Left lung (tissue), 10 donors: ENCODE data around the gene FBXL17. TPM values are rescaled to one million over a fixed set of nuclear protein-coding genes. Genes with fewer than 3 reads are reported as not detected.

Experiments used
- ATAC-seq: fragments of 200-7000 bp; cut with Tn5 transposase; one replicate; pipeline ENCODE4 v1.9.1; 2020; ENCODE audit warnings: moderate library complexity
- DNase-seq, 4 donors: peaks; one replicate each; pipeline ENCODE4 v3.0.0-alpha.2; 2013 to 2020
- H3K27ac ChIP-seq, 2 donors: fragments of 200-600 bp; sonication (generic) in 1 of 2; one replicate each; pipeline versions ENCODE4 v1.5.0 to v1.8.0; 2020 to 2021
- H3K27me3 ChIP-seq, 2 donors: fragments of 200-600 bp; sonication (generic) in 1 of 2; one replicate each; pipeline versions ENCODE4 v1.5.0 to v1.8.0; 2020 to 2021
- H3K36me3 ChIP-seq, 2 donors: fragments of 200-600 bp; sonication (generic) in 1 of 2; one replicate each; pipeline versions ENCODE4 v1.5.0 to v1.8.0; 2020 to 2021
- H3K4me1 ChIP-seq, 2 donors: fragments of 200-600 bp; one replicate each; pipeline ENCODE4 v1.8.0; 2021
- H3K4me3 ChIP-seq, 2 donors: fragments of 200-600 bp; sonication (generic) in 1 of 2; one replicate each; pipeline versions ENCODE4 v1.5.0 to v1.8.0; 2020 to 2021; ENCODE audit warnings: mild to moderate bottlenecking in 1 of 2
- H3K9me3 ChIP-seq, 2 donors: fragments of 200-600 bp; sonication (generic) in 1 of 2; one replicate each; pipeline versions ENCODE4 v1.5.0 to v1.8.0; 2020 to 2021
- intact Hi-C, 2 donors: fragments of 100-400 bp; cut with DNase I; formaldehyde crosslinking; loops; one replicate each; pipeline versions ENCODE4 v1.11.2 to v1.14.2; 2022
- polyA plus RNA-seq, 6 donors: library from polyadenylated mRNA; unstranded; fragments of 120-200 nt; gene quantifications; one replicate each; pipeline ENCODE4 v1.2.1, GENCODE V29; 2013; ENCODE audit not compliant: insufficient read length in 6 of 6
- total RNA-seq, 2 donors: library from RNA; stranded (reverse); fragmentation: NEBNext Ultra II Directional; extraction: Animal tissue kit (Norgen Biotek cat#: 25700); gene quantifications; one replicate each; pipeline ENCODE4 v1.2.1, GENCODE V29; 2021
- TF ChIP-seq, protein P1 (sequence below), 2 donors: fragments of 200-600 bp; sonication (generic) in 1 of 2; IDR thresholded peaks; one replicate each; pipeline versions ENCODE4 v1.5.0 to v1.8.0; 2021; ENCODE audit warnings: antibody characterized with exemption in 2 of 2
- donor health status: DM: no; HTN: yes; CAD: no.
- donor health status: DM: no; HTN: no; CAD: no.

Gene FBXL17
- total and polyA plus RNA-seq, 8 donors = 11.8 to 23.8 (median 19.8) TPM

DNA sequence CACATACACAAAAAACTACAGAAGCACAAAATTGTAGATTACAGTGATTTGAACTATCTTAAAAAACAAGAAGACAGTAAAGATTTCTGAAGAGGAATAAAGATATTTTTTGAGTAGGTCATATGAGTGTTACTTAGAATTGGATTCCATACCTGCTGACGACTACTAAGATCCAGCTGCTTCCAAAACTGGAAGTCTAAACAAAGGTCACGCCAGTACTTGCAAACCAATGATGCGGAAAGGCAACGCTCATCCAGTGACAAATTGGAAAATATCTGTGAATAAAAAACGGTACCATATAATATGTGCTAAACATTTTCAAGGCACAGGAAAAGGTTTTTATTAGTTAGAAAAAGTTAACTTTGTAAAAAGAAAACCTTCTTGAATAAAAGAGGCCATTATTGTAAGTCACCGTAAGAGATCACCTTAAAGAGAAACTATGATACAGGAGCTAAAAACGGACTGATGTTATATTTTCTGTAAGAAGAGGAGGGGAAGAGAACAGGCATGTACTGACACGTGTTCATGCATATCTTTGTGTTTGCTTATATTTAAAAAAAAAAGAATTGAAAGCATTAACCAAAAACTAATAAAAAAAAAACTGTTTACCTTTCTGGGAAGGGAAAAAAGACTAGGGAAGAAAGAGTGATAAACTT, 14.1 kb downstream of the FBXL17 start:
- Histone ChIP-seq H3K4me3 (no peak overlapping the region), H3K4me1 (no peaks in the 10 kb centered on the region), H3K9me3 (peaks cover 0 to 6% of the 10 kb centered on the region in 2 donors), H3K36me3 (peaks cover 0 to 21% of the 10 kb centered on the region in 2 donors), H3K27me3 (no peaks in the 10 kb centered on the region), H3K27ac (no peak overlapping the region)
- intact Hi-C loops = no loop called here
- TF ChIP-seq, protein P1, sequence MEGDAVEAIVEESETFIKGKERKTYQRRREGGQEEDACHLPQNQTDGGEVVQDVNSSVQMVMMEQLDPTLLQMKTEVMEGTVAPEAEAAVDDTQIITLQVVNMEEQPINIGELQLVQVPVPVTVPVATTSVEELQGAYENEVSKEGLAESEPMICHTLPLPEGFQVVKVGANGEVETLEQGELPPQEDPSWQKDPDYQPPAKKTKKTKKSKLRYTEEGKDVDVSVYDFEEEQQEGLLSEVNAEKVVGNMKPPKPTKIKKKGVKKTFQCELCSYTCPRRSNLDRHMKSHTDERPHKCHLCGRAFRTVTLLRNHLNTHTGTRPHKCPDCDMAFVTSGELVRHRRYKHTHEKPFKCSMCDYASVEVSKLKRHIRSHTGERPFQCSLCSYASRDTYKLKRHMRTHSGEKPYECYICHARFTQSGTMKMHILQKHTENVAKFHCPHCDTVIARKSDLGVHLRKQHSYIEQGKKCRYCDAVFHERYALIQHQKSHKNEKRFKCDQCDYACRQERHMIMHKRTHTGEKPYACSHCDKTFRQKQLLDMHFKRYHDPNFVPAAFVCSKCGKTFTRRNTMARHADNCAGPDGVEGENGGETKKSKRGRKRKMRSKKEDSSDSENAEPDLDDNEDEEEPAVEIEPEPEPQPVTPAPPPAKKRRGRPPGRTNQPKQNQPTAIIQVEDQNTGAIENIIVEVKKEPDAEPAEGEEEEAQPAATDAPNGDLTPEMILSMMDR (IDR thresholded peaks at IDR 0.05) = no peak
- DNase-seq (no peak), ATAC-seq (no peak)

DNA sequence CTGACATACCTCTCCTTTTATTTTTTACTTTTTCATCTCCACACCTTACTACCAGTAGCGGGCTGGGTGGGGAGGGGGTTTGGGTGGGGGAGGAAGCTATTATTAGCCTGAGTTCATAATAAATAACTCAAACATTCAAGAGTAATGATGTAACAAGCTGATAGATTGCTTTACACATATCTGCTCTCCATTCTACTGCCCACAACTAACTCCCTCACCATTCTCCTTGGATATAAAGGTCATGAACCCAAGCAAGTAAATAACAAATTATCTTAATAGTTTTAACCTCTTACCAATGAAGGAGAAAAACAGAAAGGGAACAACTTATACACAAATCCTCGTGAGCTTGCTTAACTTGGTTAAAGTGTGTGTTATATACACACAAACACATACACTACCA, 15.4 kb downstream of the FBXL17 start:
- Histone ChIP-seq H3K27me3 (no peaks in the 10 kb centered on the region), H3K4me1 (no peaks in the 10 kb centered on the region), H3K9me3 (no peaks in the 10 kb centered on the region), H3K36me3 (peaks cover 0 to 21% of the 10 kb centered on the region in 2 donors), H3K27ac (no peak overlapping the region), H3K4me3 (no peak overlapping the region)
- intact Hi-C loops = no loop called here
- TF ChIP-seq, protein P1 (IDR thresholded peaks at IDR 0.05) = no peak
- DNase-seq (no peak), ATAC-seq (no peak)

DNA sequence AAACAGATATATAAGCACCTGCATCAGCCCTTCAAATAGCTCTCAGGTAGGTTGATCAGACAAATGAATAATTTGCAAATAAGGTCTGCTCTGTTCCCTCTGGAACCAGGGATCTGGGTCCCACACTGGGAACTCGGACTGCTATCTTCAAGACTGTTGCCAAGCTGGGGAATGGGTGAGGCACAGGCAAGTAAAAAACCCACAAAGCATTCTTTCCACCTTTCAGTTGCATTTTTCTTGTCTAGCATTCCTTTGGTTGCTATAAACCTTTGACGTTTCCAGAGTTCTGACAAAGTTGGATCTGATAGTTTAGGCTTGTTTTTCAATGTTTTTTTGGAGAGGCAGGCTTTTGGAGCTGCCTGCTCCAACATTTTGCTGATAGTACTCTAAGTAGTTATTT, 20.1 kb downstream of the FBXL17 start:
- H3K9me3 ChIP-seq = no peaks in the 10 kb centered on the region
- DNase-seq = no peak
- peaks cover 0 to 21% of the 10 kb centered on the region in 2 donors for H3K36me3 ChIP-seq
- no peaks in the 10 kb centered on the region for H3K27me3 ChIP-seq
- TF ChIP-seq, protein P1 (IDR thresholded peaks at IDR 0.05) = no peak
- ATAC-seq = no peak
- no peak overlapping the region for H3K4me3 ChIP-seq
- intact Hi-C loops = no loop called here
- no peak overlapping the region for H3K27ac ChIP-seq
- no peaks in the 10 kb centered on the region for H3K4me1 ChIP-seq

DNA sequence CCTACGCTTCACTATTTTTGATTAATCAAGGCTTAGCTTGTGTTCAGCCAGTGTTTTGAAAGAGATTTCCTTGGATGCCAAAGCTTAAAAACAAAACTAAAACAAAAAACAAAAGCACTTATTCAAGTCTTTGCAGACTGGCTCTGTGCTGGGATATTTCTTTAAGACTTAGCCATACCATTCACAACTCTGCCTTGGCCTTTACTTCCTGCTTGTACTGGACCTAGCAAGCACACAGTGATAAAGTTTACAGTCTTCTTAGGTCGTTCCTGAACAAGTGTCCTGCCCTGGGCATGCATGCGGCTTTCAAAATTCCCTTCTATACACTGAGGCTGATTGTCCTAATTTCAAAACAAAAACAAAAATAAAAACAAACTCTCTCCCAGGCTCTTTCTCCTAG, 20.7 kb downstream of the FBXL17 start:
- TF ChIP-seq, protein P1 (IDR thresholded peaks at IDR 0.05) = no peak
- no peaks in the 10 kb centered on the region for H3K4me1 ChIP-seq
- no peak overlapping the region for H3K4me3 ChIP-seq
- intact Hi-C loops = no loop called here
- ATAC-seq (no peak), DNase-seq (no peak)
- H3K9me3 ChIP-seq = no peaks in the 10 kb centered on the region
- H3K36me3 ChIP-seq = peaks cover 0 to 19% of the 10 kb centered on the region in 2 donors
- H3K27me3 ChIP-seq = no peaks in the 10 kb centered on the region
- H3K27ac ChIP-seq = no peak overlapping the region

DNA sequence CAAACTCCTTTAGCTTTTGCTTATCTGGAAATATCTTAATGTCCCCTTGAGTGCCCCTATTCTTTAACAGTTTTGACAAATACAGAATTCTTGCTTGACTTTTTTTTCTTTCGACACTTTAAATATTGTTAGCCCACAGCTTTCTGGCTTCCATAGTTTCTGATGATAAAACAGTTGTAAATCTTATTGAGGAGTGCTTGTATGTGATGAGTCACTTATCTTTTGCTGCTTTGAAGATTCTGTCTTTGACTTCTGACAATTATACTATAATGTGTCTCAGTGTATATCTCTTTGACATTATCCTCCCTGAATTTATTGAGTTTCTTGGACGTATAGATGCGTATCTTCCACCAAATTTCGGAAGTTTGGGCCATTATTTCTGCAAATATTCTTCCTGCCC, 21.6 kb downstream of the FBXL17 start:
- TF ChIP-seq, protein P1 (IDR thresholded peaks at IDR 0.05) = no peak
- no peaks in the 10 kb centered on the region for H3K27me3 ChIP-seq
- DNase-seq (no peak), ATAC-seq (no peak)
- peaks cover 0 to 13% of the 10 kb centered on the region in 2 donors for H3K36me3 ChIP-seq
- intact Hi-C loops = no loop called here
- H3K4me1 ChIP-seq = no peaks in the 10 kb centered on the region
- H3K27ac ChIP-seq = no peak overlapping the region
- no peak overlapping the region for H3K4me3 ChIP-seq
- no peaks in the 10 kb centered on the region for H3K9me3 ChIP-seq
